Neural cell (in vitro differentiated cells): ENCODE data around the gene PFN2. TPM values are rescaled to one million over a fixed set of nuclear protein-coding genes. Genes with fewer than 3 reads are reported as not detected.

Experiments used
- H2AFZ ChIP-seq: fragments of 200-600, 300-800 bp; sonication (generic), shearing (Covaris generic); 2 replicates; pipeline ENCODE4 v1.6.0; 2014; ENCODE audit warnings: low read depth, mild to moderate bottlenecking, antibody characterized with exemption, low read length, moderate library complexity
- H3F3A ChIP-seq: fragments of 200-600 bp; shearing (Covaris generic); 2 replicates; pipeline ENCODE4 v1.6.1; 2016; ENCODE audit warnings: mild to moderate bottlenecking, moderate library complexity, mixed read lengths, antibody characterized with exemption, low read length; ENCODE audit not compliant: insufficient read depth, poor library complexity, severe bottlenecking
- H3K27ac ChIP-seq: fragments of 200-600, 300-800 bp; sonication (generic), shearing (Covaris generic); 2 replicates; pipeline ENCODE4 v1.5.1; 2014; ENCODE audit warnings: mild to moderate bottlenecking, low read length, moderate library complexity
- H3K27me3 ChIP-seq: fragments of 300-800, 200-600 bp; sonication (generic), shearing (Covaris generic); 2 replicates; pipeline ENCODE4 v1.6.0; 2014; ENCODE audit warnings: mild to moderate bottlenecking, low read depth, low read length, moderate library complexity; ENCODE audit not compliant: insufficient read depth
- H3K36me3 ChIP-seq: fragments of 300-800, 200-600 bp; sonication (generic), shearing (Covaris generic); 2 replicates; pipeline ENCODE4 v1.5.1; 2014; ENCODE audit warnings: mild to moderate bottlenecking, antibody characterized with exemption, low read length, moderate library complexity; ENCODE audit not compliant: insufficient read depth
- H3K4me2 ChIP-seq: fragments of 300-800, 200-600 bp; sonication (generic), shearing (Covaris generic); 2 replicates; pipeline ENCODE4 v1.6.0; 2014; ENCODE audit warnings: mild to moderate bottlenecking, low read length
- H3K4me3 ChIP-seq: fragments of 300-800, 200-600 bp; sonication (generic), shearing (Covaris generic); 2 replicates; pipeline ENCODE4 v1.5.1; 2014; ENCODE audit warnings: mild to moderate bottlenecking, low read length, moderate library complexity
- H3K79me2 ChIP-seq: fragments of 200-600 bp; shearing (Covaris generic); replicated peaks from 2 replicates; pipeline ENCODE4 v1.6.0; 2014; ENCODE audit warnings: mild to moderate bottlenecking, low read length, moderate library complexity; ENCODE audit not compliant: insufficient read depth
- H3K9ac ChIP-seq: fragments of 300-800, 200-600 bp; sonication (generic), shearing (Covaris generic); 2 replicates; pipeline ENCODE4 v1.6.1; 2016; ENCODE audit warnings: mild to moderate bottlenecking, low read length, mixed read lengths
- H3K9me2 ChIP-seq: fragments of 200-600 bp; shearing (Covaris generic); 2 replicates; pipeline ENCODE4 v1.6.1; 2016; ENCODE audit warnings: mild to moderate bottlenecking, low read length, mixed read lengths; ENCODE audit not compliant: insufficient read depth
- H3K9me3 ChIP-seq: fragments of 200-600, 300-800 bp; sonication (generic), shearing (Covaris generic); 2 replicates; pipeline ENCODE4 v1.6.1; 2016; ENCODE audit warnings: mild to moderate bottlenecking, mixed run types, low read length, moderate library complexity, mixed read lengths
- H4K20me1 ChIP-seq: fragments of 200-600 bp; shearing (Covaris generic); 2 replicates; pipeline ENCODE4 v1.6.1; 2016; ENCODE audit warnings: mild to moderate bottlenecking, mixed run types; ENCODE audit not compliant: insufficient read depth
- CTCF ChIP-seq: fragments of 450-650 bp; IDR thresholded peaks from 2 replicates; pipeline ENCODE4 v1.5.1; 2014; ENCODE audit warnings: antibody characterized with exemption, mild to moderate bottlenecking, moderate library complexity; ENCODE audit not compliant: poor library complexity, severe bottlenecking
- EP300 ChIP-seq: fragments of 450-650 bp; conservative IDR thresholded peaks from 2 replicates; pipeline ENCODE4 v1.6.1; 2014; ENCODE audit warnings: antibody characterized with exemption, mild to moderate bottlenecking, moderate library complexity; ENCODE audit not compliant: poor library complexity, severe bottlenecking
- EZH2 ChIP-seq: fragments of 200-600, 300-800 bp; shearing (Covaris generic), sonication (generic); IDR thresholded peaks from 2 replicates; pipeline ENCODE4 v1.6.1; 2014; ENCODE audit warnings: antibody characterized with exemption, low read length, borderline replicate concordance, mild to moderate bottlenecking; ENCODE audit not compliant: insufficient read depth, poor library complexity, severe bottlenecking
- MXI1 ChIP-seq: fragments of 450-650 bp; conservative IDR thresholded peaks from 2 replicates; pipeline ENCODE4 v1.6.1; 2014; ENCODE audit warnings: antibody characterized with exemption, mild to moderate bottlenecking; ENCODE audit not compliant: poor library complexity, severe bottlenecking
- POLR2AphosphoS5 ChIP-seq: IDR thresholded peaks from 2 replicates; pipeline ENCODE4 v1.6.1; 2012
- RAD21 ChIP-seq: fragments of 450-650 bp; conservative IDR thresholded peaks from 2 replicates; pipeline ENCODE4 v1.6.1; 2014; ENCODE audit warnings: antibody characterized with exemption, mild to moderate bottlenecking, moderate library complexity
- REST ChIP-seq: IDR thresholded peaks from 2 replicates; pipeline ENCODE4 v1.6.1; 2012; ENCODE audit warnings: borderline replicate concordance
- SMC3 ChIP-seq: fragments of 450-650 bp; conservative IDR thresholded peaks from 2 replicates; pipeline ENCODE4 v1.6.1; 2014; ENCODE audit warnings: antibody characterized with exemption, mild to moderate bottlenecking, moderate library complexity; ENCODE audit not compliant: poor library complexity
- TAF1 ChIP-seq: IDR thresholded peaks from 2 replicates; pipeline ENCODE4 v1.6.1; 2012; ENCODE audit warnings: low read depth
- polyA plus RNA-seq: library from polyadenylated mRNA; depleted of rRNA; stranded (reverse); fragments of >200 nt; gene quantifications from 2 replicates; pipeline ENCODE4 v1.2.3, GENCODE V29; 2014

Gene PFN2
- polyA plus RNA-seq, 1 donor from 2014 or later = 527 TPM

GRCh38 chr3:149967086-149967685 lies 3.5 kb downstream of the PFN2 start:
- H2AFZ ChIP-seq = no peak overlapping the region
- no peaks in the 10 kb centered on the region for H3K27me3 ChIP-seq
- no peaks in the 10 kb centered on the region for H3K9me2 ChIP-seq
- no peak overlapping the region for H3K27ac ChIP-seq
- no peak overlapping the region for H3K9ac ChIP-seq
- H3K9me3 ChIP-seq = no peaks in the 10 kb centered on the region
- no peaks in the 10 kb centered on the region for H3F3A ChIP-seq
- H3K36me3 ChIP-seq = no peaks in the 10 kb centered on the region
- peak overlapping the region; percentile 64 for H3K4me2 ChIP-seq
- peaks cover 19% of the 10 kb centered on the region for H4K20me1 ChIP-seq
- H3K79me2 ChIP-seq = peaks cover 79% of the 10 kb centered on the region
- TF ChIP-seq REST = no peak
- TF ChIP-seq CTCF = peak; percentile 82
- peak; percentile 80 for TF ChIP-seq SMC3
- peak; percentile 84 for TF ChIP-seq RAD21
- peak overlapping the region; percentile 71 for H3K4me3 ChIP-seq

GRCh38 chr3:149965278-149965677 lies 5.4 kb downstream of the PFN2 start:
- TF ChIP-seq TAF1 (no peak), REST (no peak), RAD21 (no peak), EP300 (no peak), SMC3 (no peak), MXI1 (no peak), CTCF (no peak), EZH2 (no peak), POLR2AphosphoS5 (no peak)
- no peaks in the 10 kb centered on the region for H3K36me3 ChIP-seq
- H3K4me2 ChIP-seq = no peak overlapping the region
- peaks cover 84% of the 10 kb centered on the region for H3K79me2 ChIP-seq
- no peak overlapping the region for H3K9ac ChIP-seq
- H3K27ac ChIP-seq = no peak overlapping the region
- H4K20me1 ChIP-seq = peaks cover 19% of the 10 kb centered on the region
- no peaks in the 10 kb centered on the region for H3F3A ChIP-seq
- no peaks in the 10 kb centered on the region for H3K9me2 ChIP-seq
- H3K27me3 ChIP-seq = no peaks in the 10 kb centered on the region
- H3K9me3 ChIP-seq = no peaks in the 10 kb centered on the region
- no peak overlapping the region for H2AFZ ChIP-seq
- no peak overlapping the region for H3K4me3 ChIP-seq
